ENCODE measurements around the gene PATJ. TPM values are rescaled to one million over a fixed set of nuclear protein-coding genes. Genes with fewer than 3 reads are reported as not detected.

Gene PATJ
- total RNA-seq, 1 experiment from 2014 or later, result 47.3 TPM

DNA sequence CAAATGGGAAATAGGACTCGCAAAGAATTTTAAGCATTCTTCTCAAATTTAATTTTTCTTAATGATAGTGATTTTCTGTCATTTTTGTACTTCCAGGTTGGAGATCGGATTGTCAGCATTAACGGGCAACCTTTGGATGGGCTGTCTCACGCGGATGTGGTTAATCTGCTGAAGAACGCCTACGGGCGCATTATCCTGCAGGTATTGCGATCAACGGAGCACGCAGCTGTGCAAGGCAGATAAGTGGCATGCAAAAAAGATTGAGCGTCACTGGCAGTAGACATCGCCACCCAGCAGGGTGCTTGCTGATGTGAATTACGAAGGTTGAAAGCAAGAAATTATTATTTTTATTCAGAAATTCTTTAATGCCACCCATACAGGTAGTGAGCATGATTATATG is 386.5 kb downstream of the PATJ start:
- no peak overlapping the region for H3K4ac ChIP-seq (ENCODE audit: low read depth, low read length)
- H3K9me3 Mint-ChIP-seq, result no peaks in the 10 kb centered on the region
- no peak overlapping the region for H3K56ac ChIP-seq (ENCODE audit: insufficient read length, low read depth, low read length)
- H3K36me3 Mint-ChIP-seq (ENCODE audit: insufficient read depth in 1 of 3, low read depth in 3 of 3), result peaks cover 2 to 14% (median 11%) of the 10 kb centered on the region in 3 experiments; a peak in 5 of 7 replicates
- H3K4me1 ChIP-seq (ENCODE audit: insufficient read depth, low read length), result no peaks in the 10 kb centered on the region
- no peak overlapping the region for H4K8ac ChIP-seq (replicated peaks; ENCODE audit: insufficient read length, low read depth, low read length)
- H2BK5ac ChIP-seq (ENCODE audit: insufficient read length, low read length), result no peak overlapping the region
- no peaks in the 10 kb centered on the region for H3K4me1 Mint-ChIP-seq
- H3K27ac ChIP-seq (ENCODE audit: insufficient read length, low read depth, low read length), result no peak overlapping the region
- no peaks in the 10 kb centered on the region for H3K79me1 ChIP-seq (ENCODE audit: insufficient read depth, low read depth, low read length, poor library complexity, severe bottlenecking)
- no peaks in the 10 kb centered on the region for H4K20me1 ChIP-seq (ENCODE audit: control insufficient read depth, insufficient read depth, insufficient read length)
- H3K14ac ChIP-seq (ENCODE audit: insufficient read depth, low read length), result no peak overlapping the region
- no peak overlapping the region for H3K27ac Mint-ChIP-seq
- no peaks in the 10 kb centered on the region for H3K23me2 ChIP-seq (ENCODE audit: insufficient read length, low read depth, low read length, poor library complexity, severe bottlenecking)
- H3K18ac ChIP-seq (ENCODE audit: insufficient read length, low read depth, low read length), result no peak overlapping the region
- no peak overlapping the region for H3K23ac ChIP-seq (ENCODE audit: insufficient read length, low read depth, low read length)
- no peak overlapping the region for H3K4me3 Mint-ChIP-seq
- H2AFZ ChIP-seq (ENCODE audit: low read length), result no peak overlapping the region
- H2BK12ac ChIP-seq (ENCODE audit: insufficient read length, low read depth, low read length), result no peak overlapping the region
- H3K9me3 ChIP-seq (ENCODE audit: control insufficient read depth, low read depth, low read length), result no peaks in the 10 kb centered on the region
- no peak for DNase-seq
- no peaks in the 10 kb centered on the region for H3K79me2 ChIP-seq (ENCODE audit: insufficient read depth, low read length)
- H3T11ph ChIP-seq (ENCODE audit: low read length), result no peak overlapping the region
- H4K91ac ChIP-seq (ENCODE audit: insufficient read length, low read depth, low read length), result no peak overlapping the region
- H2BK120ac ChIP-seq (ENCODE audit: low read depth, low read length, poor library complexity, severe bottlenecking), result no peak overlapping the region
- H3K27me3 ChIP-seq (ENCODE audit: insufficient read depth, low read length), result no peaks in the 10 kb centered on the region
- H3K27me3 Mint-ChIP-seq (ENCODE audit: low read depth), result no peaks in the 10 kb centered on the region
- WGBS (ENCODE audit: extremely low coverage, insufficient read length, low lambda C conversion rate), result no CpG with 5 or more reads among the region's 14 CpGs
- no peak overlapping the region for H2AK5ac ChIP-seq (ENCODE audit: insufficient read length, low read length)
- H3K9ac ChIP-seq (ENCODE audit: extremely low read depth, insufficient read length, low read length), result no peak overlapping the region
- TF ChIP-seq CTCF (conservative IDR thresholded peaks at IDR 0.05), result no peak
- H3K4me2 ChIP-seq (ENCODE audit: insufficient read depth, insufficient read length, low read length), result no peak overlapping the region
- no peak overlapping the region for H2BK15ac ChIP-seq (ENCODE audit: low read depth, low read length)
- H4K5ac ChIP-seq (ENCODE audit: insufficient read length, low read depth, low read length), result no peak overlapping the region
- H2BK20ac ChIP-seq (ENCODE audit: low read depth, low read length, poor library complexity, severe bottlenecking), result no peak overlapping the region

Measured in H9 (cell line).